ENCODE measurements around the gene OBP2A. TPM values are rescaled to one million over a fixed set of nuclear protein-coding genes. Genes with fewer than 3 reads are reported as not detected.

OBP2A gene
- total and polyA plus RNA-seq, 2 donors (not counting 3 experiments of a cell fraction or from before 2014, with no cell fraction given): not detected

DNA sequence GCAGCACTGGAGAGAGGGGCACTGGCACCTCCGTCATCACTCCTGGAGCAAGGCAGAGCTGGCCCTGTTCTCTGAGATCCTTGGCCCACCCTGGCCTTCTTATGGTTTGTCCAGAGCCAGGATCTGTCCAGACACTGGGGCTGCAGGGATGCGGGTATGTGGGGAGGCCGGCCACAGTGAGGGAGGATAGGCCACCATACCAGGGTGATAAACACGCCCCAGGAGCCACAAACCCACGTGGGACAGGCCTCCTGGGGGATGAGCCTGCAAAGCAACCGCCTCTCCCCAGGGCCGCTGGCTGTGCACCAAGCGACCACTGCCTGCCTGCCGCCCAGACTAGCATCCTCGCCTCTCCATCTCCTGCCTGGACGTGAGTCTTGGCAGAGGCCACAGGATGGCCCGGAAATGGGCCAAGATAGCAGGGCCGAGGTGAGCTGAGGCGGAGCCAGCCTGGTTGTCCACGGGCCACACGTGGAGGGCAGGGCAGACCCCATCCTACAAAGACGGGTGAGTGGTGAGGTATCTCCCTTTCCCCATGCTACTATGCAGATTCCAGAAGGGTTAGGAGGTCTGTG, 4.5 kb downstream of the OBP2A start:
- ChIA-PET POLR2A (no interaction called here), CTCF (no interaction called here)
- no peaks in the 10 kb centered on the region for H3K79me2 ChIP-seq (ENCODE audit: control insufficient read depth, insufficient read depth, low read length)
- H3K27ac ChIP-seq (ENCODE audit: insufficient read depth, low read depth, low read length): no peak overlapping the region
- no peaks in the 10 kb centered on the region for H3K4me1 ChIP-seq (ENCODE audit: control insufficient read depth, extremely low read depth, insufficient read depth, low read length)
- dilution Hi-C loops (cut with MboI; ENCODE audit: extremely low pct_ligation_motif_present, low sequenced_read_pairs) (no loop called here), intact Hi-C loops (cut with micrococcal nuclease) (no loop called here)
- no peak for DNase-seq (ENCODE audit: low read depth, low spot score)
- H3K9me1 ChIP-seq (replicated peaks; ENCODE audit: control insufficient read depth, extremely low read depth, insufficient read depth, low read length): no peaks in the 10 kb centered on the region
- H4K20me1 ChIP-seq (replicated peaks; ENCODE audit: control insufficient read depth, extremely low read depth, insufficient read depth, low read length): no peaks in the 10 kb centered on the region
- no peaks in the 10 kb centered on the region for H3K27me3 ChIP-seq (ENCODE audit: control insufficient read depth in 2 of 2, insufficient read depth in 2 of 2, low read length in 2 of 2)
- no peak overlapping the region for H3K4me3 ChIP-seq (replicated peaks in 1 of 3; ENCODE audit: insufficient read depth in 1 of 3, low read depth in 1 of 3, low read length in 3 of 3)
- H3K4me2 ChIP-seq (ENCODE audit: insufficient read depth, low read length): no peak overlapping the region
- H3K36me3 ChIP-seq (ENCODE audit: control insufficient read depth in 2 of 2, extremely low read depth in 1 of 2, insufficient read depth in 2 of 2, low read length in 2 of 2): no peaks in the 10 kb centered on the region
- no peaks in the 10 kb centered on the region for H3K9me3 ChIP-seq (replicated peaks; ENCODE audit: control insufficient read depth, insufficient read depth, low read length)
- BruUV-seq (replicated peaks): no TSS peak
- no peak overlapping the region for H3K9ac ChIP-seq (replicated peaks; ENCODE audit: extremely low read depth, insufficient read depth, low read length)
- TF ChIP-seq FOS (IDR thresholded peaks at IDR 0.05; ENCODE audit: borderline replicate concordance, insufficient read depth, low read length) (no peak), MYC (IDR thresholded peaks at IDR 0.05; ENCODE audit: low read depth, low read length) (no peak), GATA2 (IDR thresholded peaks at IDR 0.05; ENCODE audit: insufficient read depth, insufficient read length, low read depth, low read length) (no peak), JUN (IDR thresholded peaks at IDR 0.05; ENCODE audit: borderline replicate concordance, insufficient read depth, insufficient read length, low read depth) (no peak), POLR2A (IDR thresholded peaks at IDR 0.05; ENCODE audit: low read depth, low read length) (no peak), POLR2AphosphoS5 (IDR thresholded peaks at IDR 0.05; ENCODE audit: insufficient read depth, low read depth, low read length) (no peak), EZH2 (IDR thresholded peaks at IDR 0.05; ENCODE audit: borderline replicate concordance, low read depth, low read length, severe bottlenecking) (no peak)
- TF ChIP-seq, protein P1, sequence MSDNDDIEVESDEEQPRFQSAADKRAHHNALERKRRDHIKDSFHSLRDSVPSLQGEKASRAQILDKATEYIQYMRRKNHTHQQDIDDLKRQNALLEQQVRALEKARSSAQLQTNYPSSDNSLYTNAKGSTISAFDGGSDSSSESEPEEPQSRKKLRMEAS (IDR thresholded peaks at IDR 0.05; ENCODE audit: insufficient read depth, insufficient read length): no peak
- TF ChIP-seq, protein P2, sequence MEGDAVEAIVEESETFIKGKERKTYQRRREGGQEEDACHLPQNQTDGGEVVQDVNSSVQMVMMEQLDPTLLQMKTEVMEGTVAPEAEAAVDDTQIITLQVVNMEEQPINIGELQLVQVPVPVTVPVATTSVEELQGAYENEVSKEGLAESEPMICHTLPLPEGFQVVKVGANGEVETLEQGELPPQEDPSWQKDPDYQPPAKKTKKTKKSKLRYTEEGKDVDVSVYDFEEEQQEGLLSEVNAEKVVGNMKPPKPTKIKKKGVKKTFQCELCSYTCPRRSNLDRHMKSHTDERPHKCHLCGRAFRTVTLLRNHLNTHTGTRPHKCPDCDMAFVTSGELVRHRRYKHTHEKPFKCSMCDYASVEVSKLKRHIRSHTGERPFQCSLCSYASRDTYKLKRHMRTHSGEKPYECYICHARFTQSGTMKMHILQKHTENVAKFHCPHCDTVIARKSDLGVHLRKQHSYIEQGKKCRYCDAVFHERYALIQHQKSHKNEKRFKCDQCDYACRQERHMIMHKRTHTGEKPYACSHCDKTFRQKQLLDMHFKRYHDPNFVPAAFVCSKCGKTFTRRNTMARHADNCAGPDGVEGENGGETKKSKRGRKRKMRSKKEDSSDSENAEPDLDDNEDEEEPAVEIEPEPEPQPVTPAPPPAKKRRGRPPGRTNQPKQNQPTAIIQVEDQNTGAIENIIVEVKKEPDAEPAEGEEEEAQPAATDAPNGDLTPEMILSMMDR (IDR thresholded peaks at IDR 0.05; ENCODE audit: extremely low read depth in 1 of 2, insufficient read depth in 1 of 2, low read depth in 1 of 2, low read length in 2 of 2): no peak
- no peak overlapping the region for H2AFZ ChIP-seq (ENCODE audit: low read depth, low read length)
- FAIRE-seq: no peak
